GM03348 (cell line): ENCODE data around the gene KDM1B.
A peak's percentile ranks its signal among the peaks of the same experiment; 100 is the strongest.
"Not testable (repeated sequence)": the region's sequence is repeated elsewhere in the genome, so short reads cannot be mapped to it uniquely, and the experiment has no call there.

Source experiments
- DNase-seq: peaks from one replicate; pipeline ENCODE4 v3.0.0; 2012; ENCODE audit warnings: low spot score

KDM1B gene

GRCh38 chr6:18192026-18192425 lies 36.8 kb downstream of the KDM1B start:
- no peak for DNase-seq

GRCh38 chr6:18203786-18204185 lies 48.6 kb downstream of the KDM1B start:
- no peak for DNase-seq

DNA sequence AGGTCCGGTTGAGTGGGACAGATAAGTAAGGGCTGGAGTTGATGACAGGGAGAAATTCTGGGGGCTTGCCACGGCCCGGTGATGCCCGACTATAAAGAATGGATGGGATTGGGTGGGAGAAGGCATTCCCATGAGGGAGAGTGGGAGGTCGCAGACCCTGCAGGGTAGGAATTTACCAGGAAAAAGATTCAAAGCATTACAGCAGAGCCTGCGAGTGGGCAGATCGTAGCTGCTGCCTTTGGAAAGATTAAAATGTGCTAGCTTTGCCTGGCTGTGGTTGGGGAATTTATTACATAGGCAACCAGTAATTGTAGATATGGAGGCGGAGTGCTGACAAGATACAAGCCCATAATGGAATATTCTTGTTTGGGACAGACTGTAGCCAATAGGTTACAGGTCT lies 49.5 kb downstream of the KDM1B start:
- DNase-seq, result no peak

- DNase-seq, result no peak
Observed at GRCh38 chr6:18206591-18206990, 51.4 kb downstream of the KDM1B start.

DNA sequence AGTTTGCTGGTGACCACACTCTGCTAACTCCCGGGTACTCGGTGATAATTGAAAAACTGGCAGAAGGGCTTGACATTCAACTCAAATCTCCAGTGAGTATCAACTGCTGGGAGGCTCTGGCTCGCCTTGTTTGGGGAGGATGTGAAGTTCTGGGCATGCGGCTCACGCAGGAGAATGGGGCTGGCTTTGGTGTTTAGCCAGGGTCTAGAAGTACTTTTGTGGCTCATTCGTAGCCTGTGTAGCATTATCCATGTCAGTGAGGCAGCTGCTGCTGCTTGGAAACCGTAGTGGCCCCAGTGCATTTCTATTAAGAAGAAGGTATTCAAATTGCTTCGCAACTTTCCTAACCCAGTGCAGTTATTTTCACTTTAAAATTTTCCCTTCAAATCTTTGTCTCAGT lies 52.2 kb downstream of the KDM1B start:
- no peak for DNase-seq

- no peak for DNase-seq
Observed at GRCh38 chr6:18207949-18208348, 52.7 kb downstream of the KDM1B start.

- not testable (repeated sequence) for DNase-seq
Observed at GRCh38 chr6:18208778-18209177, 53.6 kb downstream of the KDM1B start.

GRCh38 chr6:18209539-18210197 lies 54.4 kb downstream of the KDM1B start:
- no peak for DNase-seq

DNA sequence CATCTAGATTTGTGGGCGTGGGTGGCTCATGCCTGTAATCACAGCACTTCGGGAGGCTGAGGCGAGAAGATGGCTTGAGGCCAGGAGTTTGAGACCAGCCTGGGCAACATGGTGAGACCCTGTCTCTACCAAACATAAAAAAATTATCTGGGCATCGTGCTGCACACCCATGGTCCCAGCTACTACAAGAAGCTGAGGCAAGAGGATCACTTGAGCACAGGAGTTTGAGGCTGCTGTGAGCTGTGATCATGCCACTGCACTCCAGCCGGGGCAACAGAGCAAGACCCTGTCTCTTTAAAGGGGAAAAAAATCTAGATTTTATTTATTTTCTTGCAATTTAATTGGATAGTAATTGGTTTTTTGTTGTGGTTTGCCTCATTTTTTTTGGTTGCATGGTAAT lies 55.5 kb downstream of the KDM1B start:
- no peak for DNase-seq

DNA sequence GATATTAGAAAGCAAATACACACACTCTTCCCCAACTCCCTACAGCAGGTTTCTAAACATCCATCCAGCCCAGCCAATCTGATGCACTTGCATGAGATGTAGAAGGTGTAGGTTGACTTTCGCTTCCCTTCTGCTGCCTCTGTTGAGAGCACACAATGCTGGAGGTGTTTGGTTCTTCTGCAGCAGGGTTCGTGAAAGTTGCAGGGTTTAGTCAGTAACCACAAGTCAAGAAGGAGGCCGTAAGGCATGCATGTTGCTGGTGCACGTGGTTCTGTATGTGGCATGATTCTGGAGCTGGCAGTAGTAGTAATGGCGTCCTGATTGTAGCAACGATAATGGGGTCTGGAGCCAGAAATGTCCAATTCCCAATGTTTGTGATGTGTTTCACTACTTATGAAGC lies 56.1 kb downstream of the KDM1B start:
- DNase-seq, result no peak

DNA sequence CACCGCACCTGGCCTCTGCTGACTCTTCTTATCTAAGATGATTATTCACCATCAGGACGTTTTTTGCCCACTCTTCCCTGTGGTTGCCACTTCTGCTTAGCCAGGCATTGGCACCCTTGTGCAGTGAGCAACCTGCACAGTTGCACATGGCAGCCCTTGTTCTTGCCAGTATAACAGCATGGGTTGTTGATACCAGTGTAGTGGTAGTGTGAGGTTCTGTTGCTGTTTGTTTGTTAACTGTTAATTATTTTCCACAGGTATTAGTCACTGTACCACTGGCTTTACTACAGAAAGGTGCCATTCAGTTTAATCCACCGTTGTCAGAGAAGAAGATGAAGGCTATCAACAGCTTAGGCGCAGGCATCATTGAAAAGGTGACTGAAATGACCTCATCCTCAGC lies 57.0 kb downstream of the KDM1B start:
- no peak for DNase-seq

- no peak for DNase-seq
Observed at GRCh38 chr6:18213439-18213838, 58.2 kb downstream of the KDM1B start.

DNA sequence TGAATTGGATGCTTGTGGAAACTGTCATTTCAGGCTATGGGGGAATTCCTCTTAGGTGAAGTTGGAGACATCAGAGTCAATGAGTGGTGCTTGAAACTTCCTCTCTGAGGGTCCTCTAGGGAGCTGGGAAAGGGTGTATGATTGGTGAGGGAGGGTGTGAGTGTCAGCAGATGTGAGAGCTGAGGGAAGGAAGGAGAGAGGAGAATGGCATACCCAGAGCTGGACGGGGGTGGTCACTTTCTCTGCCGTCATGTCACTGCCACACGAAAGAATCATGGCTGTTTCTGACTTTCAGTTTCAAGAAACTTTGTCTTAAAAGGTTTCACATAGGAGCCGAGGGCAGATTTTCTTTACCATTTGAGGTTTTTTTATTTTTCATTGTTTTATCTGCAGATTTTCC lies 58.8 kb downstream of the KDM1B start:
- no peak for DNase-seq

- DNase-seq, result no peak
Observed at GRCh38 chr6:18215436-18215835, 60.2 kb downstream of the KDM1B start.

DNA sequence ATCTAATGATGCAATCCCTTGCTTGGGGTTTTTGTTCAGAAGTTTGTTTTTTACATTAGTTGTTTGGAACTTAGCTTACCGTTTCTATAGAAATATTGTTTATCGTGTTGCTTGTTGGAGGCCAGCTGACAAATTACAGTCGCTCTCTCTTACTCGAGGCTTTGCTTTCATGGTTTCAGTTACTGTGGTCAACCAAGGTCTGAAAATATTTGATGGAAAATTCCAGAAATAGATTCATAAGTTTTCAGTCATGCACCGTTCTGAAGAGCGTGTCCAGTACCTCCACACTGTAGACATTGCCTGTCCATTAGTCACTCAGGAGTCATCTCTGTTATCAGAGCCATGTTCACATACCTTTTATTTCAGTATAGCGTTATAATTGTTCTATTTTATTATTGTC lies 61.2 kb downstream of the KDM1B start:
- DNase-seq, result peak; percentile 32

DNA sequence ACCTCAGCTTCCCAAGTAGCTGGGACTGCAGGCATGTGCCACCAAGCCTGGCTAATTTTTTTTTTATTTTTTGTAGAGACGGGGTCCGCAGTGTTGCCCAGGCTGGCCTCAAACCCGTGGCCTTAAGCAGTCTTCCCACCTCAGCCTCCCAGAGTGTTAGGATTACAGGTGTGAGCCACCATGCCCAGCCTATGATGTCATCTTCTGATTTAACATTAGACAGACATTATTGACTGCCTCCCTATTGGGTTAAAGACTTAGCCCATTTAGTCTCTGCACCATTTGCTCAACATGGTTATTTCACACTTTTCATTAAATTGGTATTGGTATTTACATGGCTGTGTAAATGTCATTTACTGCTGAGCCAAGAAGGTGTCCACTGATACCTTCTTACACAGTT lies 63.0 kb downstream of the KDM1B start:
- DNase-seq, result no peak

DNA sequence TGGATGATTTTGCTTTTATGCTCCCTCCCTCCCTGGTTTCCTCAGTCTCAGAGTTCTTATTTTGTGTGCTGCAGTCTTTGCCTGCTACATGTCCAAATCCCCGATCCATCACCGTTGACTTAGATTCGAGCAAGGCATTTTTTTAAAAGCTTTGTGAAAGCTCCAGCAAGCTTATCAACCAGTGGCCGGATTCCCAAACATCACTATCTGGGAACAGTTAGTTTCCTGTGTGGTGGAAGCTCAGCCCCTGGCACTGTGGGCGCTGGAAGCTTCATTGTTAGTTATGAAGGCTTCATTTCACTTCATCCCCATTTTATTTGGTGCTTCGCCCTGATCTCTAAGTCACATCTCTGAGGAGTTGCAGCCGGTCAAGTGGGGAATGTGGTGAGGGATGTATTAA lies 64.4 kb downstream of the KDM1B start:
- DNase-seq, result no peak

DNA sequence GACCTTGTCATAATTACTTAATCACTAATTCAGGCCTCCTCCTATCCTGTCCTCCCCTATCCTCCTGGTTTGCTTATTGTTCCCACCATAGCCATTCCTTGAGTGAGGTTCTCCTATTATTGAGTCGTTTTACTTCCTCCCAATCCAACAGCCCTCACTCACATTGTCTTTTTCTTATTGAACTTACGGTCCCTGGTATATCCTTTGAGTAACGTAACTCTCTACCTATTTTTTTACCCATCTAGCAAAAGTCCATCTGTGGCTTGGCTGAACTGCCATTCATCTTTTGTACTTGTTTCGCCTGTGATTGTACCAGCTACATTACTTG lies 66.0 kb downstream of the KDM1B start:
- no peak for DNase-seq

DNA sequence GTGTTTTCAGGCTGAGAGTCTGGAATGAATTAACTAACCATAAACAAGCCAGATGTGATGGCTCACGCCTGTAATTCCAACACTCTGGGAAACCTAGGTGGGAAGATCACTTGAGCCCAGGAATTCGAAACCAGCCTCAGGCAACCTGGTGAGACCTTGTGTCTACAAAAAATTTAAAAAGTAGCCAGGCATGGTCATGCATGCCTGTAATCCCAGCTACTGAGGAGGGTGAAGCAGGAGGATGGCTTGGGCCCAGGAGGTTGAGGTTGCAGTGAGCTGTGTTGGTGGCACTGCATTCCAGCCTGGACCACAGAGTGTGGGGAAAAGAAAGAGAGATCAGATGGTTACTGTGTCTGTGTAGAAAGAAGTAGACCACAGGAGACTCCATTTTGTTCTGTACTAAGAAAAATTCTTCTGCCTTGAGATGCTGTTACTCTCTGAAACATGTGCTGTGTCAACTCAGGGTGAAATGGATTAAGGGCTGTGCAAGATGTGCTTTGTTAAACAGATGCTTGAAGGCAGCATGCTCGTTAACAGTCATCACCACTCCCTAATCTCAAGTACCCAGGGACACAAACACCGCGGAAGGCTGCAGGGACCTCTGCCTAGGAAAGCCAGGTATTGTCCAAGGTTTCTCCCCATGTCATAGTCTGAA lies 71.4 kb downstream of the KDM1B start:
- peak; percentile 47 for DNase-seq

DNA sequence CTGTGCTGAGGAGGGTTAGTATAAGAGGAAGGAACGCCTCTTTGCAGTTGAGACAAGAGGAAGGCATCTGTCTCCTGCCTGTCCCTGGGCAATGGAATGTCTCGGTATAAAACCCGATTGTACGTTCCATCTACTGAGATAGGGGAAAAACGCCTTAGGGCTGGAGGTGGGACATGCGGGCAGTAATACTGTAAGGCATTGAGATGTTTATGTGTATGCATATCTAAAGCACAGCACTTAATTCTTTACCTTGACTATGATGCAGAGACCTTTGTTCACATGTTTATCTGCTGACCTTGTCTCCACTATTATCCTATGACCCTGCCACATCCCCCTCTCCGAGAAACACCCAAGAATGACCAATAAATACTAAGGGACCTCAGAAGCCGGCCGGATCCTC lies 71.9 kb downstream of the KDM1B start:
- DNase-seq, result not testable (repeated sequence)

- DNase-seq, result not testable (repeated sequence)
Observed at GRCh38 chr6:18228590-18228989, 73.4 kb downstream of the KDM1B start.

DNA sequence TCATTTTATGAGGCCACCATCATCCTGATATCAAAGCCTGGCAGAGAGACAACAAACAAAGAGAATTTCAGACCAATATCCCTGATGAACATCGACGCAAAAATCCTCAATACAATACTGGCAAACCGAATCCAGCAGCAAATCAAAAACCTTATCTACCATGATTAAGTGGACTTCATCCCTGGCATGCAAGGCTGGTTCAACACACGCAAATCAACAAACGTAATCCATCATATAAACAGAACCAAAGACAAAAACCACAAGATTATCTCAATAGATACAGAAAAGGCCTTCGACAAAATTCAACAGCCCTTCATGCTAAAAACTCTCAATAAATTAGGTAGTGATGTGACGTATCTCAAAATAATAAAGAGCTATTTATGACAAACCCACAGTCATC lies 76.6 kb downstream of the KDM1B start:
- not testable (repeated sequence) for DNase-seq

GRCh38 chr6:18233770-18234169 lies 78.5 kb downstream of the KDM1B start:
- DNase-seq, result not testable (repeated sequence)

DNA sequence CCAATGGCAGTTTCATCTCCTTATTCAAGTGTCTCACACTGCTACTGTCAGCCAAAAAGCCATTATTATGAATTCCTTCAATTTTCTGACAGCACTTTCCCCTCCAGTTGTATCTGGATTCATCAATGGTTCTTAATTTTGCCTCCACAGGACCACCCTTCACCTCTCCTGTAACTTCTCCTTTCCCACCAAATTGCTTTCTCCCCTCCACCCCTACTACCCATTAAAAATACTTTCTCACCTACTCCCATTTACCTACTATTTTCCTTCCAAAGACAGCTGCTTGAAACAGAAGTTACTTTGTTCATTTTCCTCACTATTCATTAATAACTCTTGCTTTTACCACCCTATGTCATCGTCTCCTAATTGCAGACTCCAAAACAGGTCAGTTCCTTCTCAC lies 79.3 kb downstream of the KDM1B start:
- DNase-seq, result no peak
